Hematopoietic multipotent progenitor cell (in vitro differentiated cells): ENCODE data around the gene UGGT1. TPM values are rescaled to one million over a fixed set of nuclear protein-coding genes. Genes with fewer than 3 reads are reported as not detected.
"Not testable (repeated sequence)": the region's sequence is repeated elsewhere in the genome, so short reads cannot be mapped to it uniquely, and the experiment has no call there.

ENCODE experiments used
- DNase-seq, 3 donors: peaks; one replicate each; pipeline ENCODE4 v3.0.0-alpha.2; 2011 to 2015; ENCODE audit warnings: low read depth in 2 of 3, low spot score in 2 of 3
- total RNA-seq: library from RNA; depleted of rRNA; stranded (reverse); fragments of >200 nt; gene quantifications from one replicate; pipeline ENCODE4 v1.2.3, GENCODE V29; 2012

UGGT1 gene
- total RNA-seq, 1 donor: 41.7 TPM

- no peak for DNase-seq
Measured at GRCh38 chr2:128169933-128170709, 79.1 kb downstream of the UGGT1 start.

GRCh38 chr2:128170776-128171175 is 79.8 kb downstream of the UGGT1 start:
- DNase-seq: no peak

- no peak for DNase-seq
Measured at GRCh38 chr2:128172191-128172590, 81.2 kb downstream of the UGGT1 start.

- DNase-seq: not testable (repeated sequence)
Measured at GRCh38 chr2:128174067-128174466, 83.1 kb downstream of the UGGT1 start.

GRCh38 chr2:128177315-128177714 is 86.3 kb downstream of the UGGT1 start:
- DNase-seq: no peak

- no peak for DNase-seq
Measured at GRCh38 chr2:128178149-128178649, 87.2 kb downstream of the UGGT1 start.

GRCh38 chr2:128178650-128179460 is 87.9 kb downstream of the UGGT1 start:
- peak in 2 of 3 donors; percentile 77 to 87 for DNase-seq

GRCh38 chr2:128179461-128179755 is 88.4 kb downstream of the UGGT1 start:
- DNase-seq: no peak

GRCh38 chr2:128180031-128180430 is 89.0 kb downstream of the UGGT1 start:
- DNase-seq: no peak

- no peak for DNase-seq
Measured at GRCh38 chr2:128185576-128185975, 94.6 kb downstream of the UGGT1 start.

- DNase-seq: no peak
Measured at GRCh38 chr2:128187032-128187654, 96.1 kb downstream of the UGGT1 start.

GRCh38 chr2:128195435-128195984 is 104.5 kb downstream of the UGGT1 start:
- DNase-seq: peak in 2 of 3 donors; percentile 30 to 82

GRCh38 chr2:128196026-128196425 is 105.0 kb downstream of the UGGT1 start:
- no peak for DNase-seq

GRCh38 chr2:128196471-128196931 is 105.5 kb downstream of the UGGT1 start:
- DNase-seq: peak in 2 of 3 donors; percentile 34 to 51

- no peak for DNase-seq
Measured at GRCh38 chr2:128197059-128197458, 106.1 kb downstream of the UGGT1 start.

GRCh38 chr2:128198656-128199055 is 107.7 kb downstream of the UGGT1 start:
- no peak for DNase-seq

GRCh38 chr2:128199141-128199540 is 108.1 kb downstream of the UGGT1 start:
- no peak for DNase-seq

GRCh38 chr2:128202791-128203190 is 111.8 kb downstream of the UGGT1 start:
- DNase-seq: no peak

- DNase-seq: no peak
Measured at GRCh38 chr2:128206245-128206644, 115.2 kb downstream of the UGGT1 start.

GRCh38 chr2:128208023-128208422 is 117.0 kb downstream of the UGGT1 start:
- no peak for DNase-seq
